K562 (cell line): ENCODE measurements around the gene ACYP2. TPM values are rescaled to one million over a fixed set of nuclear protein-coding genes. Genes with fewer than 3 reads are reported as not detected.

Experiments
- ATAC-seq: fragments of 200-7000 bp; cut with Tn5 transposase; 3 replicates; pipeline ENCODE4 v1.9.1; 2020; ENCODE audit warnings: moderate library complexity
- BruUV-seq: library from RNA; stranded (reverse); fragments of 400-500 nt; replicated peaks from 2 replicates; lab custom pipeline; 2021; lab: Mats Ljungman, UMichigan
- CTCF ChIA-PET: fragments of 300-600 bp; formaldehyde crosslinking; extraction: SDS; loops from one replicate; lab custom pipeline; 2021; ENCODE audit warnings: low intra/inter-chr PET ratio; lab: Yijun Ruan, JAX
- POLR2A ChIA-PET: fragments of 300-600, 350-650 bp; sonication (Branson Sonifier 250); formaldehyde crosslinking; extraction: SDS; loops from one replicate; lab custom pipeline; 2021; ENCODE audit warnings: antibody characterized with exemption, inconsistent platforms; lab: Yijun Ruan, JAX
- DNase-seq, 4 experiments: peaks; one replicate each; pipeline versions ENCODE4 v3.0.0 to v3.0.0-alpha.2; 2011 to 2018; ENCODE audit warnings: low spot score in 3 of 4, mixed read lengths in 3 of 4; ENCODE audit errors: extremely low read depth in 1 of 4
- FAIRE-seq: peaks from 2 replicates; lab custom pipeline; 2011; peaks lifted over from hg19 to GRCh38; lab: Jason Lieb, UNC
- H2AFZ ChIP-seq: 2 replicates; pipeline ENCODE4 v1.6.0; 2011; ENCODE audit warnings: low read depth, low read length, control low read depth, inconsistent platforms
- H3K27ac ChIP-seq: fragments of 200-600 bp; 3 replicates; pipeline ENCODE4 v1.8.0; 2011; ENCODE audit warnings: low read depth, mild to moderate bottlenecking, control low read depth, inconsistent platforms, low read length, moderate library complexity, mixed read lengths; ENCODE audit errors: extremely low read depth
- H3K27me3 ChIP-seq, 2 experiments: fragments of 300-600 bp in 1 of 2; 2 replicates in 1 of 2; 3 replicates in 1 of 2; pipeline versions ENCODE4 v1.6.0 to v1.8.0; 2011; ENCODE audit warnings: inconsistent platforms in 2 of 2, low read length in 2 of 2, mild to moderate bottlenecking in 1 of 2, mixed read lengths in 1 of 2, moderate library complexity in 1 of 2; ENCODE audit not compliant: control insufficient read depth in 2 of 2, insufficient read depth in 2 of 2
- H3K36me3 ChIP-seq: fragments of 300-600 bp; 3 replicates; pipeline ENCODE4 v1.8.0; 2011; ENCODE audit warnings: mild to moderate bottlenecking, low read length, inconsistent platforms; ENCODE audit not compliant: control insufficient read depth, insufficient read depth
- H3K4me1 ChIP-seq, 2 experiments: fragments of 200-600 bp in 1 of 2; replicated peaks in 1 of 2; 2 replicates in 1 of 2; 3 replicates in 1 of 2; pipeline versions ENCODE4 v1.5.1 to v1.8.0; 2011; ENCODE audit warnings: inconsistent platforms in 2 of 2, low read length in 2 of 2, mild to moderate bottlenecking in 1 of 2, mixed read lengths in 1 of 2, moderate library complexity in 1 of 2; ENCODE audit not compliant: control insufficient read depth in 2 of 2, insufficient read depth in 2 of 2
- H3K4me2 ChIP-seq: 2 replicates; pipeline ENCODE4 v1.6.1; 2011; ENCODE audit warnings: low read length, control low read depth, inconsistent platforms, mixed read lengths; ENCODE audit not compliant: insufficient read depth
- H3K4me3 ChIP-seq: fragments of 200-600 bp; sonication (generic), shearing (Covaris generic); 2 replicates; pipeline ENCODE4 v1.5.1; 2016; ENCODE audit warnings: control low read depth, inconsistent platforms
- H3K79me2 ChIP-seq: fragments of 200-600 bp; 3 replicates; pipeline ENCODE4 v1.8.0; 2011; ENCODE audit warnings: low read length, inconsistent platforms; ENCODE audit not compliant: control insufficient read depth, insufficient read depth
- H3K9ac ChIP-seq, 2 experiments: 2 replicates each; pipeline versions ENCODE4 v1.6.0 to v1.6.1; 2011; ENCODE audit warnings: low read depth in 2 of 2, low read length in 2 of 2, control low read depth in 1 of 2, inconsistent platforms in 1 of 2, mild to moderate bottlenecking in 1 of 2, mixed read lengths in 1 of 2; ENCODE audit not compliant: insufficient read depth in 1 of 2
- H3K9me1 ChIP-seq: one replicate; pipeline ENCODE4 v1.6.0; 2011; ENCODE audit warnings: inconsistent platforms, mild to moderate bottlenecking, low read length, moderate library complexity; ENCODE audit not compliant: control insufficient read depth, insufficient read depth
- H3K9me3 ChIP-seq: replicated peaks from 2 replicates; pipeline ENCODE4 v1.5.1; 2011; ENCODE audit warnings: low read depth, low read length, inconsistent platforms; ENCODE audit not compliant: control insufficient read depth, insufficient read depth
- H4K20me1 ChIP-seq: replicated peaks from 2 replicates; pipeline ENCODE4 v1.6.1; 2011; ENCODE audit warnings: low read length, inconsistent platforms, mixed read lengths; ENCODE audit not compliant: control insufficient read depth, insufficient read depth
- BCL6 ChIP-seq: fragments of 250-450 bp; sonication (Bioruptor Pico); IDR thresholded peaks from 2 replicates; pipeline ENCODE4 v1.4.0; 2020
- BRF1 ChIP-seq: IDR thresholded peaks from 3 replicates; pipeline ENCODE4 v1.6.1; 2011; ENCODE audit warnings: borderline replicate concordance, mild to moderate bottlenecking; ENCODE audit not compliant: insufficient read length; ENCODE audit errors: extremely low read depth
- DPF2 ChIP-seq: fragments of 450-650 bp; IDR thresholded peaks from 2 replicates; pipeline ENCODE4 v1.6.1; 2016
- MAFG ChIP-seq: fragments of 450-650 bp; conservative IDR thresholded peaks from 2 replicates; pipeline ENCODE4 v1.6.1; 2016; ENCODE audit warnings: missing genetic modification characterization, missing compliant biosample characterization
- NCOA2 ChIP-seq, 2 experiments: fragments of 450-650 bp; IDR thresholded peaks; 2 replicates each; pipeline ENCODE4 v1.6.1; 2018; ENCODE audit warnings: mild to moderate bottlenecking in 2 of 2, moderate library complexity in 1 of 2; ENCODE audit not compliant: partially characterized antibody in 2 of 2
- NR4A1 ChIP-seq, 2 experiments: fragments of 250-450 bp in 1 of 2; fragments of 450-650 bp in 1 of 2; sonication (Bioruptor Pico) in 1 of 2; IDR thresholded peaks; 2 replicates each; pipeline versions ENCODE4 v1.4.0 to v1.6.1; 2016 to 2020; ENCODE audit warnings: mild to moderate bottlenecking in 2 of 2, missing compliant biosample characterization in 1 of 2, missing genetic modification characterization in 1 of 2, moderate library complexity in 1 of 2
- SMAD1 ChIP-seq: fragments of 150-350 bp; IDR thresholded peaks from 2 replicates; pipeline ENCODE4 v1.6.1; 2014; ENCODE audit warnings: low read length, low read depth; ENCODE audit not compliant: partially characterized antibody
- TBP ChIP-seq: optimal IDR thresholded peaks from 2 replicates; pipeline ENCODE3; 2011; ENCODE audit warnings: low read depth, low read length, improper control_type of control experiment
- TFAP4 ChIP-seq: sonication (generic); formaldehyde crosslinking; IDR thresholded peaks from 2 replicates; pipeline ENCODE4 v1.8.0; 2022; ENCODE audit warnings: missing genetic modification reagents, mild to moderate bottlenecking, moderate library complexity, borderline replicate concordance
- WHSC1 ChIP-seq: IDR thresholded peaks from one replicate; pipeline ENCODE4 v1.6.1; 2012; ENCODE audit warnings: low read length, control low read depth, inconsistent platforms
- XRCC5 ChIP-seq: fragments of 200-400 bp; formaldehyde crosslinking; IDR thresholded peaks from 2 replicates; pipeline ENCODE4 v1.6.1; 2017; ENCODE audit warnings: low read depth, mild to moderate bottlenecking, low read length
- ZBTB2 ChIP-seq: fragments of 450-650 bp; IDR thresholded peaks from 2 replicates; pipeline ENCODE4 v1.6.1; 2016; ENCODE audit warnings: antibody characterized with exemption
- ZNF174 ChIP-seq: fragments of 250-450 bp; sonication (Bioruptor Pico); IDR thresholded peaks from 2 replicates; pipeline ENCODE4 v1.4.0; 2020; ENCODE audit warnings: mild to moderate bottlenecking
- ZNF224 ChIP-seq: sonication (generic); formaldehyde crosslinking; IDR thresholded peaks from 2 replicates; pipeline ENCODE4 v1.8.0; 2022; ENCODE audit warnings: mild to moderate bottlenecking, missing genetic modification reagents
- ZNF644 ChIP-seq: fragments of 200-800 bp; sonication (Bioruptor generic); IDR thresholded peaks from 2 replicates; pipeline ENCODE4 v1.6.1; 2016; ENCODE audit warnings: low read depth, missing genetic modification characterization, missing compliant biosample characterization
- WGBS: fragments of 100-300 bp; shearing (Covaris generic); methylation state at CpG from one replicate; pipeline ENCODE4 v1.1.6; 2016; ENCODE audit warnings: low coverage, mixed read lengths; ENCODE audit not compliant: insufficient coverage; ENCODE audit errors: missing lambda C conversion rate; 5-methylcytosine and 5-hydroxymethylcytosine counted together
- in situ Hi-C: fragments of 300-500 bp; cut with MboI; formaldehyde crosslinking; loops from 4 replicates; pipeline ENCODE4 v1.15.0; 2018; ENCODE audit warnings: inconsistent platforms, mixed read lengths
- intact Hi-C: fragments of 100-400 bp; cut with micrococcal nuclease; formaldehyde crosslinking; loops from 2 replicates; pipeline ENCODE4 v1.14.2; 2022
- polyA plus RNA-seq, 8 experiments: library from polyadenylated mRNA; depleted of rRNA in 4 of 8; stranded (reverse) in 5 of 8; unstranded in 3 of 8; fragments of >200 nt; fragmentation: Nextera tagmentation in 2 of 8; fragmentation: Illumina TruSeq in 1 of 8; extraction: Ambion mirVana in 2 of 8; extraction: Trizol in 1 of 8; gene quantifications; 2 replicates each; pipeline versions ENCODE4 v1.2.1 to v1.2.3, GENCODE V29; 2011 to 2014; ENCODE audit warnings: inconsistent platforms in 1 of 8, missing spikeins in 1 of 8
- total RNA-seq, 7 experiments: library from RNA; depleted of rRNA in 6 of 7; stranded (reverse); fragments of >200 nt in 6 of 7; fragmentation: Illumina TruSeq in 2 of 7; extraction: Trizol in 2 of 7; gene quantifications; 2 replicates each; pipeline versions ENCODE4 v1.2.1 to v1.2.3, GENCODE V29; 2011 to 2021; ENCODE audit warnings: low replicate concordance in 1 of 7

ACYP2 gene
- total and polyA plus RNA-seq, 9 of the 15 experiments (the other 6 are each of a cell fraction or from before 2014, with no cell fraction given) = 1.0 to 4.1 (median 2.0) TPM

- 2% methylated on average over 6 of the region's 10 CpGs for WGBS
- Histone ChIP-seq H2AFZ (peak overlapping the region; percentile 57), H3K9ac (no peak overlapping the region), H3K4me1 (no peaks in the 10 kb centered on the region; a peak in 2 of 5 replicates), H3K27ac (no peak overlapping the region), H3K4me2 (peak overlapping the region; percentile 49), H3K36me3 (no peaks in the 10 kb centered on the region; the same call in 2 of the 3 replicates), H3K79me2 (no peaks in the 10 kb centered on the region), H3K9me1 (no peaks in the 10 kb centered on the region), H3K9me3 (no peaks in the 10 kb centered on the region), H4K20me1 (no peaks in the 10 kb centered on the region), H3K4me3 (no peak overlapping the region), H3K27me3 (no peaks in the 10 kb centered on the region)
- in situ Hi-C loops = no loop called here
- CTCF ChIA-PET = no interaction called here
- DNase-seq (peak in 1 of 4 experiments; percentile 12), FAIRE-seq (no peak), ATAC-seq (peak; percentile 70; the same call in 2 of the 3 replicates)
- POLR2A ChIA-PET = interaction anchor here (0.6 to 0.7 kb wide), 2 partner anchors 9 to 13 kb away, joined by 3 to 4 read pairs; no protein-coding TSS in a partner anchor
- intact Hi-C loops = no loop called here
- no TSS peak for BruUV-seq
- TF ChIP-seq ZNF224 (CRISPR knock-in tag) (no peak), ZNF644 (tag) (no peak), MAFG (tag) (no peak), TFAP4 (CRISPR knock-in tag) (peak; percentile 39; the same call in 1 of the 2 replicates)
Measured at GRCh38 chr2:54313147-54313546, 197.7 kb downstream of the ACYP2 start.

DNA sequence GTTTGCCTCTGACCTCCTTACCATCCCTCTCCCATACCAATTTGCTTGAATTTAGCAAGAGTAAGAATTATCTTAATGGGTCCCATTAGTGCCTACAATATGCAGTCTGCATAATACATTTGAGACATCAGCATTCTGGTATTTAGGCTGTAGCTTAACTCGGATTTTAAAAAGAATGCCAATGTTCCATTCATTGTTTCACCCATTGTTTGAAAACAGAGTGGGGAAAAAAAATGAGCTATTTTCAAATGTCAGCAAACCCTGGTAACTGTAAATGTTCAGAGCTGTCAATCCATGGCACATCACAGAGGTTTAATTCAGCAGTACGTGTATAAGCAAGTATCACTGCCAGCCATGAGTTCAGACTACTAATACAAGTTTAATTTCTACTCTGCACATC, 202.6 kb downstream of the ACYP2 start:
- in situ Hi-C loops (no loop called here), intact Hi-C loops (no loop called here)
- ChIA-PET CTCF (no interaction called here), POLR2A (interaction anchor here (0.9 kb wide), 1 partner anchor 10 kb away, joined by 3 read pairs; no protein-coding TSS in a partner anchor)
- H3K79me2 ChIP-seq = no peaks in the 10 kb centered on the region
- no peaks in the 10 kb centered on the region; a peak in 1 of 5 replicates for H3K4me1 ChIP-seq
- H3K4me2 ChIP-seq = no peak overlapping the region
- H4K20me1 ChIP-seq = no peaks in the 10 kb centered on the region
- H3K27me3 ChIP-seq = no peaks in the 10 kb centered on the region
- H3K9ac ChIP-seq = no peak overlapping the region
- ATAC-seq (no peak), FAIRE-seq (no peak), DNase-seq (no peak)
- H3K36me3 ChIP-seq = no peaks in the 10 kb centered on the region
- no peak overlapping the region for H2AFZ ChIP-seq
- no peaks in the 10 kb centered on the region for H3K9me3 ChIP-seq
- H3K4me3 ChIP-seq = no peak overlapping the region
- BruUV-seq = no TSS peak
- 0% methylated on average over 2 of the region's 2 CpGs for WGBS
- H3K9me1 ChIP-seq = no peaks in the 10 kb centered on the region
- no peak overlapping the region for H3K27ac ChIP-seq
- TF ChIP-seq WHSC1 (no peak), TBP (no peak), NR4A1 (CRISPR knock-in tag; IDR thresholded peaks at IDR 0.05) (no peak), NR4A1 (tag; IDR thresholded peaks at IDR 0.05) (no peak), BRF1 (no peak), DPF2 (no peak), BCL6 (CRISPR knock-in tag) (no peak), NCOA2 (IDR thresholded peaks at IDR 0.05; ENCODE audit: partially characterized antibody in 2 of 2) (no peak), XRCC5 (no peak), ZBTB2 (no peak), SMAD1 (no peak), ZNF174 (CRISPR knock-in tag) (no peak)
